ENCODE results near the gene IKZF3.

- TF ChIP-seq CTCF (IDR thresholded peaks at IDR 0.05) (no peak), POLR2A (IDR thresholded peaks at IDR 0.05) (no peak)
Observed at GRCh38 chr17:39822051-39822451, 42.1 kb downstream of the IKZF3 start.
